ENCODE measurements around the gene UNK.
"Not testable (repeated sequence)": the region's sequence is repeated elsewhere in the genome, so short reads cannot be mapped to it uniquely, and the experiment has no call there.

UNK gene

GRCh38 chr17:75803883-75804282 lies 19.3 kb downstream of the UNK start:
- no peak for DNase-seq (ENCODE audit: low spot score)

GRCh38 chr17:75806822-75807500 lies 22.4 kb downstream of the UNK start:
- DNase-seq (ENCODE audit: low spot score), result no peak

GRCh38 chr17:75807861-75808260 lies 23.3 kb downstream of the UNK start:
- DNase-seq (ENCODE audit: low spot score), result no peak

GRCh38 chr17:75808549-75808904 lies 23.9 kb downstream of the UNK start:
- no peak for DNase-seq (ENCODE audit: low spot score)

- no peak for DNase-seq (ENCODE audit: low spot score)
Observed at GRCh38 chr17:75808905-75809621, 24.5 kb downstream of the UNK start.

GRCh38 chr17:75809631-75810111 lies 25.1 kb downstream of the UNK start:
- no peak for DNase-seq (ENCODE audit: low spot score)

GRCh38 chr17:75810216-75810615 lies 25.6 kb downstream of the UNK start:
- no peak for DNase-seq (ENCODE audit: low spot score)

GRCh38 chr17:75810756-75811155 lies 26.1 kb downstream of the UNK start:
- not testable (repeated sequence) for DNase-seq (ENCODE audit: low spot score)

GRCh38 chr17:75811174-75811573 lies 26.6 kb downstream of the UNK start:
- DNase-seq (ENCODE audit: low spot score), result no peak

GRCh38 chr17:75812096-75813013 lies 27.7 kb downstream of the UNK start:
- DNase-seq (ENCODE audit: low spot score), result no peak

GRCh38 chr17:75813081-75814020 lies 28.7 kb downstream of the UNK start:
- DNase-seq (ENCODE audit: low spot score), result no peak

GRCh38 chr17:75814021-75814395 lies 29.4 kb downstream of the UNK start:
- no peak for DNase-seq (ENCODE audit: low spot score)

GRCh38 chr17:75814900-75815373 lies 30.3 kb downstream of the UNK start:
- DNase-seq (ENCODE audit: low spot score), result no peak

- no peak for DNase-seq (ENCODE audit: low spot score)
Observed at GRCh38 chr17:75815399-75815798, 30.8 kb downstream of the UNK start.

- DNase-seq (ENCODE audit: low spot score), result no peak
Observed at GRCh38 chr17:75816693-75817092, 32.1 kb downstream of the UNK start.

- DNase-seq (ENCODE audit: low spot score), result no peak
Observed at GRCh38 chr17:75817571-75817970, 33.0 kb downstream of the UNK start.

- DNase-seq (ENCODE audit: low spot score), result no peak
Observed at GRCh38 chr17:75818326-75818885, 33.8 kb downstream of the UNK start.

- no peak for DNase-seq (ENCODE audit: low spot score)
Observed at GRCh38 chr17:75819116-75819515, 34.5 kb downstream of the UNK start.

- no peak for DNase-seq (ENCODE audit: low spot score)
Observed at GRCh38 chr17:75819678-75820077, 35.1 kb downstream of the UNK start.

- no peak for DNase-seq (ENCODE audit: low spot score)
Observed at GRCh38 chr17:75820094-75821080, 35.8 kb downstream of the UNK start.

All from NAMALWA (cell line).